ENCODE measurements around the gene SH3TC2. TPM values are rescaled to one million over a fixed set of nuclear protein-coding genes. Genes with fewer than 3 reads are reported as not detected.

SH3TC2 gene
- total and polyA plus RNA-seq, 8 donors: under 0.01 to 3.1 (median 0.46) TPM; not detected in 1

- TF ChIP-seq EP300 (IDR thresholded peaks at IDR 0.05) (no peak), POLR2AphosphoS5 (IDR thresholded peaks at IDR 0.05) (no peak), POLR2A (IDR thresholded peaks at IDR 0.05) (no peak)
- TF ChIP-seq, protein P1, sequence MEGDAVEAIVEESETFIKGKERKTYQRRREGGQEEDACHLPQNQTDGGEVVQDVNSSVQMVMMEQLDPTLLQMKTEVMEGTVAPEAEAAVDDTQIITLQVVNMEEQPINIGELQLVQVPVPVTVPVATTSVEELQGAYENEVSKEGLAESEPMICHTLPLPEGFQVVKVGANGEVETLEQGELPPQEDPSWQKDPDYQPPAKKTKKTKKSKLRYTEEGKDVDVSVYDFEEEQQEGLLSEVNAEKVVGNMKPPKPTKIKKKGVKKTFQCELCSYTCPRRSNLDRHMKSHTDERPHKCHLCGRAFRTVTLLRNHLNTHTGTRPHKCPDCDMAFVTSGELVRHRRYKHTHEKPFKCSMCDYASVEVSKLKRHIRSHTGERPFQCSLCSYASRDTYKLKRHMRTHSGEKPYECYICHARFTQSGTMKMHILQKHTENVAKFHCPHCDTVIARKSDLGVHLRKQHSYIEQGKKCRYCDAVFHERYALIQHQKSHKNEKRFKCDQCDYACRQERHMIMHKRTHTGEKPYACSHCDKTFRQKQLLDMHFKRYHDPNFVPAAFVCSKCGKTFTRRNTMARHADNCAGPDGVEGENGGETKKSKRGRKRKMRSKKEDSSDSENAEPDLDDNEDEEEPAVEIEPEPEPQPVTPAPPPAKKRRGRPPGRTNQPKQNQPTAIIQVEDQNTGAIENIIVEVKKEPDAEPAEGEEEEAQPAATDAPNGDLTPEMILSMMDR (IDR thresholded peaks at IDR 0.05): no peak
- no peaks in the 10 kb centered on the region for H3K36me3 ChIP-seq
- H3K9me3 ChIP-seq: no peaks in the 10 kb centered on the region
- no peaks in the 10 kb centered on the region for H3K4me1 ChIP-seq
- H3K27ac ChIP-seq: no peak overlapping the region
- no peak overlapping the region for H3K4me3 ChIP-seq
- intact Hi-C loops (cut with DNase I; ENCODE audit: low total_unique reads): no loop called here
- no peaks in the 10 kb centered on the region for H3K27me3 ChIP-seq
- WGBS, 5 donors: 86 to 95% (median 92%) methylated on average over 2 of the region's 2 CpGs
- DNase-seq: no peak
Observed at GRCh38 chr5:149011728-149012127, 51.1 kb downstream of the SH3TC2 start.

DNA sequence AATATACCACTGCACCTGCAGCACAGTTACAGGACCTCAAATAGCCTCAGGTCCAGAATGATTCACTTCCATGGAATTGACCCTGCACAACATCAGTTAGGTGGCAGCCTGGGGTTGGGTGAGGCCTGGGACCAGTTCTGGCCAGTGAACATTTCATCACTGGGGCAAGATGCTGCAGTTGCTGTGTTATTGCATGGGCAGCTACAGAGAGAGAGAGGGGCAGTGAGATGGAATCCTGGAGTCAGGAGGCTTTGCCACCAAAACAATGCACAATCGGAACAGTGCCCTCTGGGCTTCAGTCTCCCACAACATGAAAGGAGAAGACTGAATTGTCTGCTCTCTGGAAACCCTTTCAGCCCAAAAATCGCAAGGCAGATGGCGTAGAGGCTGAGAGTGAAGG is 51.8 kb downstream of the SH3TC2 start:
- intact Hi-C loops (cut with DNase I; ENCODE audit: low total_unique reads): no loop called here
- DNase-seq: no peak
- H3K27me3 ChIP-seq: no peaks in the 10 kb centered on the region
- H3K36me3 ChIP-seq: no peaks in the 10 kb centered on the region
- no peaks in the 10 kb centered on the region for H3K9me3 ChIP-seq
- no peaks in the 10 kb centered on the region for H3K4me1 ChIP-seq
- TF ChIP-seq, protein P1 (IDR thresholded peaks at IDR 0.05): no peak
- no peak for TF ChIP-seq POLR2A (IDR thresholded peaks at IDR 0.05)
- peak in 1 of 3 donors; percentile 10 for TF ChIP-seq POLR2AphosphoS5 (IDR thresholded peaks at IDR 0.05)
- H3K4me3 ChIP-seq: no peak overlapping the region
- 81 to 93% (median 90%) methylated on average over 3 of the region's 3 CpGs for WGBS, 5 donors
- no peak overlapping the region for H3K27ac ChIP-seq

GRCh38 chr5:149007174-149007573 is 55.7 kb downstream of the SH3TC2 start:
- TF ChIP-seq EP300 (IDR thresholded peaks at IDR 0.05) (no peak), POLR2AphosphoS5 (IDR thresholded peaks at IDR 0.05) (no peak), POLR2A (IDR thresholded peaks at IDR 0.05) (no peak)
- TF ChIP-seq, protein P1 (IDR thresholded peaks at IDR 0.05): no peak
- Histone ChIP-seq H3K27ac (no peak overlapping the region), H3K9me3 (no peaks in the 10 kb centered on the region), H3K27me3 (no peaks in the 10 kb centered on the region), H3K4me1 (peaks cover 0 to 17% (median 0%) of the 10 kb centered on the region in 4 donors), H3K4me3 (no peak overlapping the region), H3K36me3 (no peaks in the 10 kb centered on the region)
- intact Hi-C loops (cut with DNase I; ENCODE audit: low total_unique reads): loop anchor here (10.0 kb wide), 1 partner anchor 272 kb away; no protein-coding TSS in a partner anchor
- DNase-seq: no peak

DNA sequence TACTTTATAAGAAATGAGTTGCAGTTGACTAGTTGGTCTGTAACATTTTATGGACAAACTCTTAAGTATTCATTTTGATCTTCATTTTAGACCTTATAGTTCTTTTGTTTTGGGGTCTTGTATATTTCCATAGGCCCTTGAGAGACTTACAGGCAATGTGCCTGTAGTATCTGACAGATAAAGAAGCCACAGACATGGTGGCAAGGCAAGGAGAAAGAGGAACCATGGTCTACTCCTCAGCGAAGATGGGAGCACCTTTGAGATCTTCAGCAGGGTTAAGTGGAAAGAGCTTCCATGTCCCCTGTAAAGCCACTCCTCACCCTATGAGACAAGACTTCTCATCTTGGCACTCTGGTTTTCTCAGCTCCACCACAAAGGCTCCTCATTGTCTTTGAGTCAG is 56.4 kb downstream of the SH3TC2 start:
- 85 to 97% (median 92%) methylated on average over 1 of the region's 1 CpG for WGBS, 5 donors
- no peak overlapping the region for H3K27ac ChIP-seq
- TF ChIP-seq POLR2A (IDR thresholded peaks at IDR 0.05): no peak
- TF ChIP-seq EP300 (IDR thresholded peaks at IDR 0.05): no peak
- TF ChIP-seq, protein P1 (IDR thresholded peaks at IDR 0.05): no peak
- no peak for TF ChIP-seq POLR2AphosphoS5 (IDR thresholded peaks at IDR 0.05)
- H3K4me1 ChIP-seq: peaks cover 0 to 25% (median 0%) of the 10 kb centered on the region in 4 donors
- no peak overlapping the region for H3K4me3 ChIP-seq
- no peaks in the 10 kb centered on the region for H3K9me3 ChIP-seq
- H3K36me3 ChIP-seq: no peaks in the 10 kb centered on the region
- DNase-seq: no peak
- intact Hi-C loops (cut with DNase I; ENCODE audit: low total_unique reads): loop anchor here (10.0 kb wide), 1 partner anchor 272 kb away; no protein-coding TSS in a partner anchor
- H3K27me3 ChIP-seq: no peaks in the 10 kb centered on the region
